Measurements from ENCODE around the gene TC2N.

DNA sequence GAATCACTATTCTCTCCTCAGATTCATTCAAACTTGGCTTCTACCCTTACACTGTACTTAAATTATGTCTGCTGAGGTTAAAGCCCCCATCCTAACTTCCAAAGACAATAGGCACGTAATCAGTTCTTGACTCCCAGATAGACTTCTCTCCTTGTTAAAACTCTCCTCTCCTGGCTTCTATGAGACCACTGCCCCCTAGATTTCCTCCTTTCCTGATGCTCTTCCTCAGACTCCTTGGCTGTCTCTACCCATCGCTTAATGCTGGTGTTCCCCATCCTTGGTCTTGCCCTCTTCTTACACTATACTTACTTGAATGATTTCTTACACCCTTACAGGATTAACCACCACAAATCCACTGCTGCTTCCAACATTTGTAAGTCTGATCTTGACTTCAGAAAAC is 32.8 kb downstream of the TC2N start:
- TF ChIP-seq FOXK2 (IDR thresholded peaks at IDR 0.05) (no peak), HDGF (IDR thresholded peaks at IDR 0.05; ENCODE audit: borderline replicate concordance) (no peak), BHLHE40 (IDR thresholded peaks at IDR 0.05; ENCODE audit: borderline replicate concordance) (no peak), CTBP1 (IDR thresholded peaks at IDR 0.05; ENCODE audit: borderline replicate concordance) (no peak), SP1 (IDR thresholded peaks at IDR 0.05) (no peak), FOXA1 (IDR thresholded peaks at IDR 0.05) (no peak), ARNT (IDR thresholded peaks at IDR 0.05) (no peak), FOXM1 (IDR thresholded peaks at IDR 0.05; ENCODE audit: borderline replicate concordance) (no peak)
- TF ChIP-seq, protein P1, sequence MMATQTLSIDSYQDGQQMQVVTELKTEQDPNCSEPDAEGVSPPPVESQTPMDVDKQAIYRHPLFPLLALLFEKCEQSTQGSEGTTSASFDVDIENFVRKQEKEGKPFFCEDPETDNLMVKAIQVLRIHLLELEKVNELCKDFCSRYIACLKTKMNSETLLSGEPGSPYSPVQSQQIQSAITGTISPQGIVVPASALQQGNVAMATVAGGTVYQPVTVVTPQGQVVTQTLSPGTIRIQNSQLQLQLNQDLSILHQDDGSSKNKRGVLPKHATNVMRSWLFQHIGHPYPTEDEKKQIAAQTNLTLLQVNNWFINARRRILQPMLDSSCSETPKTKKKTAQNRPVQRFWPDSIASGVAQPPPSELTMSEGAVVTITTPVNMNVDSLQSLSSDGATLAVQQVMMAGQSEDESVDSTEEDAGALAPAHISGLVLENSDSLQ (IDR thresholded peaks at IDR 0.05): no peak
